HG02970 (cell line): Measurements from ENCODE around the gene NR1H3.
"Not testable (repeated sequence)": the region's sequence is repeated elsewhere in the genome, so short reads cannot be mapped to it uniquely, and the experiment has no call there.

Experiments
- ATAC-seq: cut with Tn5 transposase; IDR thresholded peaks from one replicate; pipeline ENCODE4 v1.9.1; 2021; ENCODE audit warnings: mild to moderate bottlenecking, moderate library complexity, moderate number of reproducible peaks; ENCODE audit not compliant: unreplicated experiment, low FRiP score

NR1H3 gene

DNA sequence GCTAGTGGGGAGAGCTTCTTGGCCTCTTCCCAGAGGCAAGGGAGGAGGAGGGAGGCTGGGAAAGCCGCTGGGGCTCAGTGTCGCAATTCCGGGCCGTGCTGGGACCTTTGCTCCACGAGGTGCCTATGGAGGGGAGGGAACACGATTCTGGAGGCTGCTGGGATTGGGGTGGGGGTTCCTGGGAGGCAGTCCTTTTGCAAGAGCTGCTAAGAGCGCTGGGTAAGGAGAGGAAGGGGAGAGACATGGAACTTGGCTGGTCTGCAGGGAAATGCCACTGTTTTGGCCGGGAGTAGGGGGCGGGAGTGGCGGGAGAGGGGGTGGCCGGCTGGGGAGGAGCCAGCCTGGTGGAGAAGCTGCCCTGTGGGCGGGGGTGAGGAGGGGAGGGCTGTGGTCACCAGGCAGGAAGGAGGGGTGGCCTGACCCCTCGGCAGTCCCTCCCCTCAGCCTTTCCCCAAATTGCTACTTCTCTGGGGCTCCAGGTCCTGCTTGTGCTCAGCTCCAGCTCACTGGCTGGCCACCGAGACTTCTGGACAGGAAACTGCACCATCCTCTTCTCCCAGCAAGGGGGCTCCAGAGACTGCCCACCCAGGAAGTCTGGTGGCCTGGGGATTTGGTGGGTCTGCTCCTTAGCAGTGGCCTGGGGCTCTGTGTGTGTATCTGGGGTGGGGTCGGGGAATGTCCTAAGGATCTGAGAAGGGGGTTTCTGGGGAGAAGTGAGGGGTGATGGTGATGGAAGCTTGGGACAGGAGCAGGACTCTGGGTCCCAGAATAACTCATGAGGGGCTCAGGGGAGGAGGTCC is at the start of gene NR1H3:
Gene NR1H3 (plus strand): TSS at position 480 of the 800 bp plus-strand sequence. CDS start 1,221 bp downstream, outside the sequence.
- ATAC-seq: no peak

DNA sequence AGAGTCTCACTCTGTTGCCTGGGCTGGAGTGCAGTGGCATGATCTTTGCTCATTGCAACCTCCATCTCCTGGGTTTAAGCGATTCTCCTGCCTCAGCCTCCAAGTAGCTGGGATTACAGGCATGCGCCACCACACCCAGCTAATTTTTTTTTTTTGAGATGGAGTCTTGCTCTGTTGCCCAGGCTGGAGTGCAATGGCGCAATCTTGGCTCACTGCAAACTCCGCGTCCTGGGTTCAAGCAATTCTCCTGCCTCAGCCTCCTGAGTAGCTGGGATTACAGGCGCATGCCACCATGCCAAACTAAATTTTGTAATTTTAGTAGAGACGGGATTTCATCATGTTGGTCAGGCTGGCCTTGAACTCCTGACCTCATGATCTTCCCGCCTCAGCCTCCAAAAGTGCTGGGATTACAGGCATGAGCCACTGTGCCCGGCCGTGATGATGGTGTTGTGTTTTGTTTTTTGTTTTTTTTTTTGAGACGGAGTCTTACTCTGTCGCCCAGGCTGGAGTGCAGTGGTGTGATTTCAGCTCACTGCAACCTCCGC is 49.7 kb upstream of the NR1H3 start:
- ATAC-seq: not testable (repeated sequence)

DNA sequence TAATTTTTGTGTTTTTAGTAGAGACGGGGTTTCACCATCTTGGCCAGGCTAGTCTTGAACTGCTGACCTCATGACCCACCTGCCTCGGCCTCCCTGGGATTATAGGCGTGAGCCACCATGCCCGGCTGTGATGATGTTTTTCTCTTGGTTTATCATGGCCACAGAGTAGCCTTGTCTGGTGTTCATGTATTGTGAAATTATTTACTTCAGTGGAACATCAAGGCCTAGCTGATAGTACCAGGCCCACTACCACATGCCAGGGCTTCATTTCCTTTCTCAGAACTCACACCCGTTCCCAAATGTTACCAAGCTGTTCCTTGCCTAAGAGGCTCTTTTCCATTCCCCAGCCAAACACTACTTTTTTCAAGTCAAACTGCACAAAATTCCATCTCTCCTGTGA is 49.2 kb upstream of the NR1H3 start:
- no peak for ATAC-seq

DNA sequence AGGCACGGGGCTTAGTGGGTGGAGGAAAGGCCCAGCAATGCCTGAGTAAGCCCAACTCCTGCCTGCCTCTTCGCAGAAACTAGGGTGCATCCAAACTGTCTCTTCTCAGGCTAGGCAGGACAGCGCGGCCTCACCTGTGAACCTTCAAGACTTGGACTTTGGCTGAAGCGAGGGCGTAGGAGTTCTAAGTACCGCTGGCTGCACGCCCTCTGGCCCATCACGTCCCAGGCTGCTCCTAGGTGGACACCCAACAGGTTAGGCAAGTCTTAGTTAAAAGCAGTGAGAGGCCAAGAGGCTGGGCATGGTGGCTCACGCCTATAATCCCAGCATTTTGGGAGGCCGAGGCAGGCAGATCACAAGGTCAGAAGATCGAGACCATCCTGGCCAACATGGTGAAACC is 44.9 kb upstream of the NR1H3 start:
- no peak for ATAC-seq

DNA sequence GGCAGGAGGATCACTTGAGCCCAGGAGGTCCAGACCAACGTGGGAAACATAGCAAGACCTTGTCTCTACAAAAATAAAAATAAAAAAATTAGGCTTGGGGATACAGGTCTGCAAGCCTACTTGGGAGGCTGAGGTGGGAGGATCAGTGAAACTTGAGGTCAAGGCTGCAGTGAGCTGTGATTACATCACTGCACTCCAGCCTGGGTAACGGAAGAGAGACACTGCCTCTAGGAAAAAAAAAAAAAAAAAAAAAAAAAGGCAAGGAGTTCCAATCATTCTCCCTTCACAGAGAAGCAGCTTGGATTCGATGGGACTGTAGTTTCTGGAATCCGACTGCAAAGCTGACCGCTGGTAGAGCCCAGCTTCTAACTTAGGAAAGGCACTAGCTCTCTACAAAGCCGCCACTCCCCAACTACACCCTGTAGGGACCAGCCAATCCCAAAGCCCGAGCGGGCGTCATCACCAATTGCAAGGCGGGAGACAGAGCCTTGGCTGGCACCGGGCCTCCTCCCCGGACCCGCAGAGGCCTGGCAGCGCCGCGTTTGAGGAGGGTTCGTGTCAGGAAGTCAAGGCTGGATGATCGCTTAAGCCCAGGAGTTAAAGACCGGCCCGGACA is 43.7 kb upstream of the NR1H3 start:
- ATAC-seq: peak; percentile 37

DNA sequence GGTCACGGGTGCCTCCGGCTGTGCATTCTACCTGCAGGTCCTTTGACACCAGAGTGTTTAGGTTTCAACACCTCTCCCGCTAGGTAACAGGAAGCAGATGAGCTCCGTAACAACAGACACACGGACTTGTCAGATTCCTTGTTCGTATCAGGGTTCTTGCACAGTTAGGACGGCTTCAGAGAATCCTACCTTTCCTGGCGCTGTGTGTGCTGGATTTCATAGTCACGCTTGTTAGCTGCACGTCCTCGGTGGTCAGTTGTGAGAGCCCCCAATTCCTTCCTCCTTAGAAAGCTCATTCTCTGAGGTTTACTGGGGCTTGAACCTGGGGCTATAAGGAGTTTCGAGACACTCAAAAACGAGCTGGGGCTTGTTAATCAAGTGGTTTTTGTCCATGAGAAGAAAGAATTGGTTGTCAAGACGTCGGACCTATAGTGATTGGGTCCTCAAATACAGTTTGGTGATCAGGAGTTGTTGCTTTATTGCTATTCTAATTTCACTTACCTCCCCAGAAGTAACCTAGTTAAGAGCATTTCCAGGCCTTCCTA is 42.4 kb upstream of the NR1H3 start:
- ATAC-seq: no peak

DNA sequence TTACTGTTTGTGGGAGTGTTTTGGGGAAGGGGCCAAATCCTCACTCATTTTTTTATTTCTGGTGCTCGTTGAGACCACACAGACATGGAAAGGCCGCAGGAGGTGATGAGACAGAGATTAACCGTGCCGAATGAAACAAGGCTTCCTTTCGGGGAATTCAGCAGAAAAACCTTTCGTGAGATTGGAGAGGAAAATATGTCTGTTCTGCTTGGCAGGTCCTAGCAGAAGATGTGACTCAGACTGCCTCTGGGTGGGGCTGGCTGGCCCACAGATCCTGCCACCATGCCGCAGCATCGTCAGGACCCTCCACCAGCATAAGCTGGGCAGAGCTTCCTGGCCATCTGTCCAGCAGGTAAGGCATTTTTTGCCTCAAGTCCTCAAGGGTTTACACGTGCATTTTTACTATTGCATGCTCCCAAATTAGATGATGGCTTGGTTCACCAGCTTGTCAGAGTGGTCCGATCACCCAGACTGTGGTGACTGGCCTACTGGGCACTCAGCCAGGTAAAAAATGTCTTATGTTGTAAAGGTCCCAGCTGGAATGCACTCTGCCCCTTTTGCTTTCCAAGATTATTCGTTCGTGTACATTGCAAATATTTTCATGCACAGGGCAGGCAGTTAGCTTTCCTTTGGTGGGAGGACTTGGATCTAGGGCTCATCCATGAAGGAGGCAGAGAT is 41.5 kb upstream of the NR1H3 start:
- no peak for ATAC-seq

DNA sequence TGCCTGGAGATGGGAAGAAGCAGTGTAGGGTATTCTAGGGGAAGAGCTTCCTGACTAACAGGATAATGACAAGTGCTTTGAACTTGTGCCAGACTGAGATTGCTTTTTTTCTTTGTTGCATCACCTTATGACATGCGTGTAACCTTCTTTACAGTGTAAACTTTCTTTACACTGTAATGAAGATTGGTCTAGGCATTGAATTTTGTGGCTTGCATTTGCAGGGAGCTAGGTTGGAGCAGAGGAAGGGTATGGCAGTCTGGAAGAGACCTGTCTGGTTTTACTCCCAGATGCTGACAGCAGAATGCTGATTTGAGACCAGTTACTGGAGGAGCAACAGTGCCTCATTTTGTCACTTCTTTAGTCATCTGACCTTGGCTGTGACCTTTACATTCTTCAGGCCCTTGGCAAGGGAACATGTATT is 37.4 kb upstream of the NR1H3 start:
- ATAC-seq: no peak

DNA sequence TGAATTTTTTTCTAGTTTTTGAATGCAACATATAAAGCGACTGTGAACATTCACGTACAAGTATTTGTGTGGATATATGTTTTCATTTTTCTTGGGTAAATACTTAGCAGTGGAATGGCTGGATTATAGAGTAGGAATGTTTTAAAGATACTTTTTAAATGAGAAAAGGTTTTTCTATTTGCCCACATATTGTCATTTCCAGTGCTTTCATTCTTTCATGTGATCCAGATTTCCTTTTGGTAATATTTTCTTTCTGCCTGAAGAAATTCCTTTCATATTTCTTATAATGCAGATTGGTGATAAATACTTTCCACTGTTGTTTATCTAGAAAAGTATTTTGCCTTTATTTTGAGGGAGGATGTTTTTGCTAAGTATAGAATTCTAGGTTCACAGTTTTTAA is 35.1 kb upstream of the NR1H3 start:
- ATAC-seq: no peak

DNA sequence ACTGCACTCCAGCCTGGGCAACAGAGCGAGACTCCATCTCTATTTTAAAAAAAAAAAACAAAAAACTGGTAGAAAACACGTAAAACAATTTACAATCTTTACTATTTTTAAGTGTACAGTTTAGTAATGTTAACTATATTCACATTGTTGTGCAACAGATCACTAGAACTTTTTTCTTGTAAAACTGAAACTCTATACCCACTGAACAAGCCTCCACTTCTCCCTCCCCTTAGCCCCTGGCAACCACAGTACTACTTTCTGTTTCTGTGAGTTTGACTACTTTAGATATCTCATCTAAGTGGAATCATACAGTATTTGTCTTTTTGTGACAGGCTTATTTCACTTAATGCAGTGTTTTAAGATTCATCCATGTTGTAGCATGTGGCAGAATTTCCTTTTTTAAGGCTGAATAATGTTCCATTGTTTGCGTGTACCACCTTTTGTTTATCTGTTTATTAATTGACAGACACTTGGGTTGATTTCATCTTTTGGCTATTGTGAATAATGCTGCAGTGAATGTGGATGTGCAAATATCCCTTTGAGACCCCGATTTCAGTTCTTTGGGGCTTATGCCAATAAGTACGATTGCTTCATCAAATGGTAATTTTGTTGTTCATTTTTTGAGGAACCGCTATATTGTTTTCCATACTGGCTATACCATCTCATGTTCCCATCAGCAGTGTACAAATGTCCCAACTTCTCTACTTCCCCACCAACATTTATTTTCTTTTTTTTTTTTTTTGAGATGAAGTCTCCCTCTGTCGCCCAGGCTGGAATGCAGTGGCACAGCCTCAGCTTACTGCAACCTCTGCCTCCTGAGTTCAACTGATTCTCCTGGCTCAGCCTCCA is 32.0 kb upstream of the NR1H3 start:
- no peak for ATAC-seq

DNA sequence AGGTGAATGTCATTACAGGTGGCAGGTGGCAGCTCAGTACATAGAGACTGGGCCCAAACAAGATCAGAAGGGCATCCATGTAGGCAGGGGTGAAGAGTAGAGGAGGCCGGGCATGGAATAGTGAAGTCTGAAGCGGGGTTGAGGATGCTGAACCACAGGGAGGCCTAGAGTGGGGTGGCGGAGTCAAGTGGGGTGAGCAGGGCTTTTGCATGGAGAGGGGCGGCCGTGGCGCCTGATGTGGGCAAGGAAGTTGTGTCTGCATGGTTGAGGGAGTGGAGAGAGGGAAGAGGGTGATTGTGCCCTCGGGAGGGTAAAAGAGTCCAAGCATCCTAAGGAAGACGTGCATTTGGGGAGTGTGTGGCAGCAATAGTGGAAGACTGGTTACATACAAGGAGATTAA is 28.6 kb upstream of the NR1H3 start:
- no peak for ATAC-seq

DNA sequence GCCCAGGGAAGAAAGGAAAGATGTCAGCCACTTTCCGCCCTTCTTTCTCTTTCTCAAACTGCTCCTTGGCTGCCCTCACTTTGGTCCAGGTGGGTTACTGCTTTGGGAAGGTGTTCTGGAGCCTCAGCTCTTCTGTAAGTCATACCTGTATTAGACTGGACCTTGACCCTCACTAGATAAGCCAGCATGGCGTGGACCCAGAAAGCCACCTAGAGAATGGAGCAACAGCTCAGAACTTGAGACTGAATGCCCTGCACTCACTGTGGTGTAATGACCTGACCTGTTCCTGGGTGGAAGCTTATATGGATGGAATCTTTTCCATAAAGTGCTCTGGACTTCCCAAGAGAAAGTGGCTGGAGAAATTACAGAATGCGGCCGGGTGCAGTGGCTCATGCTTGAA is 24.7 kb upstream of the NR1H3 start:
- no peak for ATAC-seq

DNA sequence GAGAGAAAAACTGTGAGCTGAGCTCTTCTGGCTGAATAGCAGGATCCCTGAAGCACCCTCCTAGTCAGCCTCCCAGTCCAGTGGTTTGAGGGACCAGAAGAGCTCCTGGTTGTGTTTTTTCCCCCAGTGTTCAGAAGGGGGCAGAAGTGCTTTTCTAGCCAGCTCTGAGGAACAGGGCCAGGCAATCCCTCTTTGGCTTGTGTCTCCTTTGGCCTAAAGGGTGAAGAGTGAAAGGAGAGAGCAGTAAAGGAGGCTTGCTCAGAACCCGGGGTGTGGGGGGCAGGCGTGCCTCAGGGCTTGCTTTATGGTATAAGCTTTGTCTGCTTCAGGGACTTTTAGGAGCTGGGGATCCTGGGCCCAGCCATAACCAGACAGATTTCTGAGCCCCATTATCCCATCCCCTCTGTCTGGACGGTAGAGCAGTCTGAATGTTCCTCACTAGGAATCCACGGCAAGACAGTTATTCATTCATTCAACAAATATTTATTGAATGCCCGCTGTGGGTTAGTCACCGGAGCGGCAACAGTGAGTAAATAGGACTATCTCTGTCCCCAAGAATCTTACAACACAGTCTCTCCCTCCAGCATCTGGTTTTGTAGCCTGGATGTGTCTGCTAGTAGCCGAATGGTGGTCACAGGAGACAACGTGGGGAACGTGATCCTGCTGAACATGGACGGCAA is 23.7 kb upstream of the NR1H3 start:
- ATAC-seq: no peak

DNA sequence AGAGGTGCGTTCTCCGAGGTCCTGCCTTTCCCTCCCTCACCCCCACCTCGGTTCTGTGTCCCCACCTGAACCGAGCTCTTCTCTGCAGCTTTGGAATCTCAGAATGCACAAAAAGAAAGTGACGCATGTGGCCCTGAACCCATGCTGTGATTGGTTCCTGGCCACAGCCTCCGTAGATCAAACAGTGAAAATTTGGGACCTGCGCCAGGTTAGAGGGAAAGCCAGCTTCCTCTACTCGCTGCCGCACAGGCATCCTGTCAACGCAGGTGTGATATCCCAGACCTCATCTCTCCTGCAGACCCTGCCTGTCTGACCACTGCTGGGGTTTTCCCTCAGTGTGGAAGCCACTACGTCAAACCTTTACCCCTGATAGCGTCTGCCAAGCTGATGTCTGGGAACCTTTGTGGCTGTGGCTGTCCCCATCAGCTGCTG is 23.1 kb upstream of the NR1H3 start:
- no peak for ATAC-seq

DNA sequence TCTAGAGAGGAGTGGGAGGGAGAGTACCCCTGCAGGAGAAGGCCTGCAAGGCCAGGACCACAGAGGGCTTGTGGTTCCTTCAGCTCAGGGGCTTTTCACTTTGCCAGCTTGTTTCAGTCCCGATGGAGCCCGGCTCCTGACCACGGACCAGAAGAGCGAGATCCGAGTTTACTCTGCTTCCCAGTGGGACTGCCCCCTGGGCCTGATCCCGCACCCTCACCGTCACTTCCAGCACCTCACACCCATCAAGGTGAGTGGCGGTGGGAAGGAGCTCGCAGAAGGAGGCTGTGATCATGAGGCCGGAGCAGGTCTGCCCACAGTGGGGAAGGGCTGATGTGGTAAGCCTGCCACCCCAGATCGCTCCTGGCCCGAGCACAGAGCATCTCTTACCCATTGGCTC is 22.6 kb upstream of the NR1H3 start:
- ATAC-seq: no peak

DNA sequence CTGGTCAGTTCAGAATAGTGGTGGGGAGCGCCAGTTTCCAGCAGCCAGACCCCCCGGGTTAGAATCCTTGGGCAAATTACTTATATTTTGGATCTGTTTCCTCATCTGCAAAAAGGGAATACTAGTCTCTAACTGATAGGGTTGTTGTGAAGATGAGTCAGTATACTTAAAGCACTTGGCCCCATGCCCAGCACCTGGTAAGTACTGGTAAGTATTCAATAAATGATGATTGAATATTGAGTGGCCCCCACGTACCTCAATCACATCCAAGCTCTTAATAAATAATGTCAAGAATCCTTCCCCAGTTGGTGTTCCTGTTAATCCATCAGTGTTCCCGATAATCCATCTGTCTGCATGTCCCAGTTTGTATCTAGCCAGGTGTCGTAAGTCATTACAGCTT is 21.3 kb upstream of the NR1H3 start:
- ATAC-seq: no peak

DNA sequence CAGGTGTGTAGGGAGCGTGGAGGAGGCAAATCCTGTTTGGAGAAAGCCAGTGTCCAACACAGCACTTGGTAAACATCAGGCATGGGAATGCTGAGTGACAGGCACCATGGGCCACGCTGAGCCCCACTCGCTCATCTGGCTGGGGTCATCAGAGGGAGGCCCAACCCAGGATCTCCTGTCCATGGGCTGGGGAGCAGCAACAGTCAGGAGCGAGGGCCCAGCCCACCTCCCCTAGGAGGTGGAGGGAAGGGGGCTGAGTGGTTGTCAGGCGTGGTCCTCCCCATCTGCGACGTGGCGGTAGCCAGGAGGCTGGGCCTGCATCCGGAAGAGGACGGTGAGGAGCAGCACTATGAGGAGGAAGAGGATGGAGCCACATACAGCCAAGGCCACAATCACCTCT is 17.9 kb upstream of the NR1H3 start:
- no peak for ATAC-seq

DNA sequence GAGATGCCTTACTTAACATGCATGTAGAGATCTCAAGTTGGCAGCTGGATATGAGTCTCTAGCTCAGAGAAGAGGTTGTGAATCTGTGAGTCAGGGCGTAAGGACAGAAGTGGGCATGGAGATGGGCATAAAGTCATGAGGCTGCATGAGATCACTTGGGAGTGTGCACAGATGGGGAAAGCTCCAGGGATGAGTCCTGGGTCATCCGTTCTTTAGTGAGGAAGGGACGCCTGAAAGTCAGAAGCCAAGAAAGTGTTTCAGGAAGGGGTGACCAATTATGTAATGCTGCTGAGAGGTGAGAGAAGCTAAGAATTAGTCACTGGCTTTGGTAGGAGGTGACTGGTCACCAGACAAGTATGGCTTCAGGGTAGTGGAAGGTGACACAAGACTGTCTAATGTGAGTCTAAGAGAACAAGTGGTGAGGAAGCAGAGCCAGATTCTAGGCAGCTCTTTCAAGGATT is 15.9 kb upstream of the NR1H3 start:
- no peak for ATAC-seq

DNA sequence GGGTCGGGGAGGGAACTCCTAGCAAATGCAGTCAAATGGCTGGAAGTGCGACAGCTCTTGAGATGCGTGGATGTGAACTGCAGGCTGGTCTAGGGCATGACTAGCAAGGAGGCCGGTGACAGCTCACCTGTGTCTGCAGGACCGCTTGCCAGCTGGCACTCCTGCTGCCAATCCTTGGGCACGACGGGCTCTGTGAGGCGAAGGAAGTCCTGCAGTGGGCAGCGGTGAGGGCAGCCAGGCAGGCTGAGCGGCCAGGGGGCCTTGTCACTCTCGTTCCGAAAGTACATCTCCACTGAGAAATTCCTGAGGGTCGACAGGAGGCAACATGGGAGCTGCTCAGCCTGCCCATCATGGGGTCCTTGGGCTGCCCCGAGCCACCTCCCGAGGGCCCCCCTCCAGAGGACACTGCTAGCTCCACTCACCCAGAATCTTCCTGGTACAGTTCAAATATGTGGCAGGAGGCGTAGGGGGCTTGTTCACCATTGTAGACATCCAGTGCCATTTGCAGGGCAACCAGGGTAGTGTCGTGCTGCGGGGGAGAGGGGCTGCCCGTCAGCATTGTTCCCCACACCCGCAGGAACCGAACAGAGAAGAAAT is 15.1 kb upstream of the NR1H3 start:
- ATAC-seq: no peak
